ENCODE measurements around the gene CASQ2.
"Not testable (repeated sequence)": the region's sequence is repeated elsewhere in the genome, so short reads cannot be mapped to it uniquely, and the experiment has no call there.

CASQ2 gene

GRCh38 chr1:115779075-115779474, 10.6 kb upstream of the CASQ2 start:
- DNase-seq, result not testable (repeated sequence)

DNA sequence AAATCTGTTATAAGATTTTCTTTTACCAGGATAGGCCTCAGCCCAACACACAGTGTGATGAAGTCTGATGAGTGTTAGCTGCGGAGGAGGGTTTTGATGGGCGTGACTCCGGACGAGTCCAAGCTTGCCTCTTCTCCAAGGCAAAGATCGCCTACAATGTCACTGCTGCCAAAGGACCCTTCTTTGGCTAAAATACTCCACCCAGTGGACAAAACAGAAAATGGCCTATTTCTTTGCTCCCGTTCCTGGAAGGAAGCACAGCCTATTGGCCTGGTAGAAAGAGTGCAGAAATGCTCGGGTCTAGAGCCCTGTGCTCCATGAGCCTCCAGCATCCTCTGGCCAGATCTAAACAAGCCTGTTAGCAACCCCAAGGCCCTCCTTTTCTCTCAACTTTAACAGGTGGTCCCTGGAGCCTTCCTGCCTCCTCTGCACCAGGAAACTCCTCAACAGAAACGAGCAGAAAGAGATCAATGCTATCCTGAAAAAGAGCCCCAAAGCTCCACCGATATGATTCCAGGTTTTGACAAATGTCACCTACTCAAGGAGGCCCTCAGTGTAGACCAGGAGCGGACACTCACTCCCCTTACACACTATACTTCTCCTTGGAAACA, 3.4 kb upstream of the CASQ2 start:
- DNase-seq, result peak; percentile 58

GRCh38 chr1:115771094-115771846, 2.8 kb upstream of the CASQ2 start:
- DNase-seq, result no peak

GRCh38 chr1:115767403-115767802, 1.1 kb downstream of the CASQ2 start:
- DNase-seq, result no peak

- DNase-seq, result no peak
Observed at GRCh38 chr1:115765091-115765490, 3.4 kb downstream of the CASQ2 start.

GRCh38 chr1:115764541-115764940, 4.0 kb downstream of the CASQ2 start:
- no peak for DNase-seq

DNA sequence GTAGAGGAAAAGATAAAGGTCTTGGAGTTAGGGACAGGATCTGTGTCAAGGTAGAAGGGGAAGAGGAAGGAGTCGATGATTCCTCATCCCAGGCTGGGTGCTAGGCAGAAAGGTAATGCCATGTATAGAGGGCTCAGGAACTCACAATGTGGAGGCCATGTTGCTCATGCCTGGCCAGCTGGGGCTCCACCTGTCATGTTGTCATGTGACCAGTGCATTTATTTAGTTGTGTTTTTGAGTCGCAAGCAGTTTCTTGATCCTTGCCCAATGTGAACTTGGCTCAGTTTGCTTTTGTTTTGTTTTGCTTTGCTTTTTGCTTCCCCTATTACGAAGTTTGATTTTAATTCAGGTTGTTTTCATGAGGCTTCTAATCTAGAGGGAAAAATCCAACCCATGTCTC, 5.7 kb downstream of the CASQ2 start:
- no peak for DNase-seq

GRCh38 chr1:115761601-115762302, 6.8 kb downstream of the CASQ2 start:
- DNase-seq, result no peak

DNA sequence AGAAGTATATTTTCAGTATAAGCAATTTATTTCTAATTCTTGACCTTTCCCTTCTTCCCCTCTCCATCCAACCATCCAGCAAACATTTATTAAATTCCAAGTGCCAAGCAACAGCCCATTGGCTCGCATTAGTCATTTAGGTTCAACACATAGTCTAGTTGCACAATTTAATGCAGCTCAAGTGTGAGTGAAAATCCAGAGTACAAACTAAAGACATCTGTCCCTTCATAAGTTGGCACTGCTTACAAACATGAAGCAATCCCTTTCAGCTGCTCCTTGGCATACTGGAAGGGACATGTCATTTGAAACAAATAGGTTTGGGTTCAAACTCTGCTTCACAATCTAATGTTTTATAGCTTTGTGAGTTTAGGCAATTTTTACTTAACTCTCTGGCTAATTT, 10.7 kb downstream of the CASQ2 start:
- no peak for DNase-seq

DNA sequence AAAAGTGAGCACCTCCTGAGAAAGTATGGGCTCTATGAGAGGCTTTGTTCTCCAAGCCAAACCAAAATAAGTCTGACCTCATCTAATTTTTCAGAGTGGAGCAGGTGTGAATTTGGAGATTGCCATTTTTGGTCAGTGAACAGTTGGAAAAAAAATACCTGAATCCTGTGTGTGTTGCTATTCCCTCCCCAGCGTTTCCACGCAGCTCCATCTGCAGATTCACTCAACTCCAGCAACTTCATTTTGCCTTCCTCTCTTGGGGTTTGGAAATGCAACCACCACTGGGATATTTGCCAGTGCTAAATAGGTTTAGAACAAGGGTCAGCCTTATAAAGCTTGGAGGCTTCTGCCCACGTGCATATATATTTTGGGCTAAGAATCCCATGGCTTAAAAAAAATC, 11.2 kb downstream of the CASQ2 start:
- DNase-seq, result no peak

DNA sequence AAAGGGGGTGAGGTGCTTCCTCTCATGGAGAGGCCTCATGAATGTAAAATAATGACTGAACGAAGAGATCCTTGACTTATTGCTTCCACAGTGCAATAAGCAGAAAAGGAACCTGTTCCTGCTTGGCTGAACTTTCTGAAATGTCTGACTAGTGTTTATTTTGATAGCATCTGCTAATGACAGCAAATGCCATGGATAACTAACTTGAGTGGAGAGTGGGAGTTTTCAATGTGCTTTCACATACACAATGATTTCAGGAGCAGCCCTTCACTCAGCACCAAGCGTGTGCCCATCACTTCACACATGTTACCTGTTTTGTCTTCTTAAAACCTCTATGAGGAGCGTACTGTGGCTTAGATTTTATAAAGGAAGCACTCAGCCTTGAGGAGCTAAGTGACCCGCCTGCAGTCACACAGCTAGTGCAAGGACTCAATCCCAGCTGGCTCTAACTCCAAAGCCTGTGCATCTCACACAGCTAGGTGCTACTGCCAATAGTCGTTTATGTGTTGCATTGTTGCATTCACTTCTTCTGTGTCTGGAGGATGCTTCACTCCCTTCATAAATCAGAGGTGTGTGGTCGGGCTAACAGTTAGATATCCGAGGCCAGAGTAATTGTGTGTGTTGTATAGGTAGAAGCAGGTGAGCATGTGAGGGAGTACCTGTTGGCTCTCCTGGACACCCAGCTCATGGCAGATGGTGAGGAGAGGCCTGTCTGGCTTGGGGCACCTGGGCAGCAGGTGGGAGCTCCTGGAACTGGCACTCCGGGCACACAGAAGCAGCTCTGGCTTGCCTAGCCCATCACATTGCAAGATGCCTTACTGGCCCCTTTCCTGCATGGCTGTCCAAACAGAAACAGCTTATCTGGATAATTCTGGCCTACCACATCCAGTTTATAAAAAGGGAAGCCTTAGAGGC, 12.8 kb downstream of the CASQ2 start:
- no peak for DNase-seq

DNA sequence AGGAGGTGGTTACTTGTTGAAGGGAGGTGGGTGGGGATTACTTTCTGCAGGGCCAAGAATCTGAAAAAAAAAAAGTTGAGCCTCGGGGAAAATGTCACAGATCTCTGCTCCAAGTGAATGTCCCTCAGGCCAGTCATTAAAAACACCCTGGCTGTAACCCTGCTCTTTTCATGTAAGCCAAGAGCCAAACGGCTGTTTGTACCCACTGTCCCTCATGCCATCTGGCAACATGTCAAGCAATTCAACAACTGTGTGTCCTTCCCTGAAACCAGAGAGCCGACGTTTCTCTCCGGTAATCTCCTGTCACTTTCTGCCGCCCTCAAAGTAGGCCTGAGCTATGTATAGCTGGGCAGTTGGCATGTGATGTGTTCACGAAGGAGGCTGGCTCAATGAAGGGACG, 14.7 kb downstream of the CASQ2 start:
- no peak for DNase-seq

DNA sequence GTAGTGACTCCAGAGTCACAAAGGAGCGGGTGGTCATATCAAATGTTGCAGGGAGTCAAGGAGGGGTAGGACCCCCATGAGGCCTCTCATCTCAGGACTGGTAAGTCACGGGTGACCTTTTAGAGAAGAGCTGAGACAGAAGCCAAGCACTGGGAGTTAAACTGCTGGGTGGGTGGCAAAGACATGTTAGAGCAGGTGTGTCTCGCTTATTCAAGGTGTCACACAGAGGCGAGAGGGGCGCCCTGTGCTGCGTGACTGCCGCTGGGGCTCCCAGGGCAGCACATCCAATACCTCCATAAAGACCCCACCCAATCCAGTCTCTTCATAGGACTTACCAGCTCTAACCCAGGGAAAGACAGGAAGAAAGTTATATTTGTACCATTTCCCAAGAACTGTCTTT, 15.2 kb downstream of the CASQ2 start:
- DNase-seq, result no peak

DNA sequence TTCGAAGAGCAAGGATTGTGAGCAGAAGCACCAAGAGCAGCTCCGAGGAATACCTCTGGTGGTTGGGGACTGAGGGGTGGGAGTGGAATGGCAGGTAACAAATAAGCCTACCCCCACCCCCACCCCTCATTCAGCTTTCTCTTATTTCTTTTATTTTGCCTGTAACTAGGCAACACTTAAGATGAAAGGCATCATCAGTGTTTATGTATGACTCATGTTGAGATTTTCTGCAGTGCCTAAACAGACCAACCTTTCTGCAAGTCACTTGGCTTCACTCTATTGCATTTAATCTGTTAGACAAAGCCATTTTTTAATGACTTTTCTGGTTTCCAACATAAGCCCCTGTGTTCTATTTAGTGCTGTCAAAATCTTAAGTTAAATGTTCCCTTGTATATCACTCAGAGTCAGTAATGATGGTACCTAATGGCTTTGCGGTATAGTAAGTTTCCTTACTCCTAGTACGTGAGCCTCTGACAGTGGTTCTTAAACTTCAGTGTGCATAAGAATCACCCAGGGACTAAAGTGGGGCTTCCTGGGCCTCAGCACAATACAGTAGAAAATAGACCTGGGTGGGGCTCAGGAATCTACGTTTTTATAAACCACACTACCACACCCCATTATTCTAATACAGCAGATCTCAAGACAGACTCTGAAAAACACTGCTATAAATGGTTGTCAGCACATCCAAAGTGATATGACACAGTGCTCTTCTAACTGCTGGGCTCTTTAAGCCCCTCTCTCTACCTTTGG, 19.9 kb downstream of the CASQ2 start:
- no peak for DNase-seq

GRCh38 chr1:115746021-115746690, 22.4 kb downstream of the CASQ2 start:
- no peak for DNase-seq

DNA sequence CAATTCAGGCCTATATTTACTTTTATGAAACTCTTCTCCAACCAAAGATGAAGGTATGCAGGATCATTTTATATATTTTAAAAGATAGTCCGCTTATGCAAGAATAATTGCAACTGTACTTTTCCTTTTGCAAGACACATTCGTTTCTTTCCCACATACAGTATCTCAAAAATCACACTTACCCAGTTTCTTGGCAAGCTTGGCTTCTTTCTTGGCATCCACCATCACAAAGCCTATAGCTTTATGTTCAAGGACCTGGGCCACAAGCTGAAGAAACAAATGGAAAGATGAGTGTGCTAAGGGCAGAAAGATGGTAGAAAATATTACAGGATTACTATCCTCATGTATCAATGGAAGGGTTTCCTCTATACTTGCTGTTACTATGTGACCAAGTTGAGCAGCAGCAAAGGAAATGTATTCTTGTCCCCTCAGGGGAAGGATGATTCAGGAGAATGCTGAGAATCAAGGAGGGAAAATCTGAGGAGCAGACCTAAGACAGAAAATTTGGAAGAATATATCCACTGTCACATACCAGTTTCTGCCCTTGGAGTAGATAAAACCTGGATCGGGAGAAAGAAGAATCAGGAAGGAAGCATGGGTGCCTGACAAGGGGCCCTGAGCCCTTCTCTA, 23.8 kb downstream of the CASQ2 start:
- no peak for DNase-seq

DNA sequence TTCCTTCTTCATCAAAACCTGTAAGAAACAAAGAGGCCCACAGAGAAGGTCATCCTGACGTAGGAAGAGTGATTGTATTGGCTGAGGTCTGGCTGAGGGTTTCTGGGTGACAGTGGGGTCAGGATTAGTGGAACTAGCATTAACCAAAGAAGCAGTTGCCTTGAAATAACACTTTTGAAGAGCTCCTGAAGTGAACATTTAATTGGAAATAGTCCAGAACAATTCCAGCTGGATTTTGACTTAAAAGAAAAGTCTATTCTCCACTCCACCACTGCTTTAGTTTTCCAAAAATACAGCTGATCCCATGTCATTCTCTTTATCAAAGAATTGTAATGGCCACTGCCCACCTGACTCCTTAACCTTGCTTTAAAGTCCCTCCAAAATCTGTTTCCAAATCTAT, 27.7 kb downstream of the CASQ2 start:
- no peak for DNase-seq

- DNase-seq, result no peak
Observed at GRCh38 chr1:115732316-115732715, 36.2 kb downstream of the CASQ2 start.

DNA sequence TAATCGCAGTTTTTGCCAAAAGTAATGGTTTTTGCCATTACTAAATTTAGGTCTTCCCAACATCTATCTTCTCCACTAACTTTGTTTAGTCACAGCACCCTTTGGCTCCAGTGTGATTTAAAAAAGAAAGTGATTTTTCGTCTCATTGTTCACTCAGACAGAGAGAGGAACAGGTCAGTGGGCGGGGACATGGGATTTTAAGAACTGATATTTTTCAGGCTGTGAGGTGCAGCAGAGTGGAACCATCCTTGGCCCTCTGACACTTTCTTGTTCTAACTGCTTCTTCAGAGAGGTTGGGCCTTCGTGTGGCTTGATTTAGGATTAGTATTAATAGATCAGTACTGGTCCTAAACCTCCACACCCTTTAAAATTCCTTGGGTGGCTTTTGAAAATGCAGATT, 38.8 kb downstream of the CASQ2 start:
- DNase-seq, result no peak

DNA sequence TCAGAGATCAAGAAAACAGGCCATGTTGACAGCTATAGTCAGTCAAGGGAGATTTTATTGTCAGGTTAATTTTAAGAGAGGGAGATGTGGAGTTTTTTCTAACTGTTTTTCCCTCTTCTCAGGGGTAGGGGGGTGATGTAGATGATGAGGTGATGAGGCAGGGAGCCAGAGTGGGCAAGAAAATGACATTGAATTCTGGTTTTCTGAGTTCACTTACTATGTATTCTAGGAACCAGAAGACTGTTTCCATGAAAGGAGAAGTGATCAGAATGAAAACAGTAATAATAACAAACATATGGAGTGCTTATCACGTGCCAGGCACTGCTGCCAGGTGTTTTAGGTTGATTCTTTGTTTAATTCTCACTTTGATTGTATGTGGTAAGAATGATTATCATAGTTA, 40.2 kb downstream of the CASQ2 start:
- DNase-seq, result no peak

GRCh38 chr1:115727706-115728249, 40.7 kb downstream of the CASQ2 start:
- no peak for DNase-seq
